Fibroblast of lung (primary cell): Measurements from ENCODE around the gene GRID1. TPM values are rescaled to one million over a fixed set of nuclear protein-coding genes. Genes with fewer than 3 reads are reported as not detected.
"Not testable (repeated sequence)": the region's sequence is repeated elsewhere in the genome, so short reads cannot be mapped to it uniquely, and the experiment has no call there.

Experiments used
- DNase-seq, 2 donors: peaks; one replicate each; pipeline versions ENCODE4 v3.0.0 to v3.0.0-alpha.2; 2010; ENCODE audit warnings: low read depth in 2 of 2
- H2AFZ ChIP-seq: 2 replicates; pipeline ENCODE4 v1.5.1; 2012; ENCODE audit warnings: low read length, control low read depth, inconsistent platforms
- H3K27ac ChIP-seq: 2 replicates; pipeline ENCODE4 v1.5.1; 2011; ENCODE audit warnings: low read length, control low read depth; ENCODE audit not compliant: insufficient read depth
- H3K27me3 ChIP-seq: 2 replicates; pipeline ENCODE4 v1.5.1; 2011; ENCODE audit warnings: mild to moderate bottlenecking, low read length; ENCODE audit not compliant: control insufficient read depth, insufficient read depth
- H3K36me3 ChIP-seq: 2 replicates; pipeline ENCODE4 v1.5.1; 2011; ENCODE audit warnings: low read length; ENCODE audit not compliant: control insufficient read depth, insufficient read depth
- H3K4me1 ChIP-seq: 2 replicates; pipeline ENCODE4 v1.5.1; 2011; ENCODE audit warnings: low read length; ENCODE audit not compliant: control insufficient read depth, insufficient read depth; ENCODE audit errors: extremely low read depth
- H3K4me2 ChIP-seq: 2 replicates; pipeline ENCODE4 v1.5.1; 2011; ENCODE audit warnings: low read length, control low read depth; ENCODE audit not compliant: insufficient read depth; ENCODE audit errors: extremely low read depth
- H3K4me3 ChIP-seq, 4 experiments: fragments of 200-600 bp in 1 of 4; sonication (generic) in 1 of 4; replicated peaks in 1 of 4; 2 replicates each; pipeline ENCODE4 v1.5.1; 2011 to 2016; ENCODE audit warnings: low read length in 4 of 4, low read depth in 3 of 4, mild to moderate bottlenecking in 3 of 4, control low read depth in 2 of 4, inconsistent platforms in 1 of 4, mixed read lengths in 1 of 4; ENCODE audit not compliant: insufficient read depth in 1 of 4; ENCODE audit errors: control extremely low read depth in 1 of 4
- H3K79me2 ChIP-seq: 2 replicates; pipeline ENCODE4 v1.5.1; 2012; ENCODE audit warnings: mild to moderate bottlenecking, low read length, inconsistent platforms; ENCODE audit not compliant: control insufficient read depth, insufficient read depth
- H3K9ac ChIP-seq: 2 replicates; pipeline ENCODE4 v1.5.1; 2011; ENCODE audit warnings: mild to moderate bottlenecking, low read length, control low read depth; ENCODE audit not compliant: insufficient read depth
- H3K9me3 ChIP-seq: 2 replicates; pipeline ENCODE4 v1.5.1; 2012; ENCODE audit warnings: low read depth, low read length; ENCODE audit not compliant: control insufficient read depth, insufficient read depth
- H4K20me1 ChIP-seq: 2 replicates; pipeline ENCODE4 v1.5.1; 2011; ENCODE audit warnings: low read length; ENCODE audit not compliant: control insufficient read depth, insufficient read depth; ENCODE audit errors: extremely low read depth
- CTCF ChIP-seq, 2 donors: IDR thresholded peaks in 1 of 2; conservative IDR thresholded peaks in 1 of 2; 1 replicate in 1 of 2; 2 replicates in 1 of 2; pipeline ENCODE4 v1.5.1; 2011 to 2012; ENCODE audit warnings: low read length in 2 of 2, control low read depth in 1 of 2, inconsistent platforms in 1 of 2, low read depth in 1 of 2, mild to moderate bottlenecking in 1 of 2
- EZH2 ChIP-seq: IDR thresholded peaks from 2 replicates; pipeline ENCODE4 v1.5.1; 2012; ENCODE audit warnings: low read length, control low read depth, mild to moderate bottlenecking; ENCODE audit errors: missing control alignments
- polyA plus RNA-seq, 2 donors: library from polyadenylated mRNA; depleted of rRNA in 1 of 2; stranded (reverse) in 1 of 2; unstranded in 1 of 2; fragments of >200 nt; gene quantifications; 2 replicates each; pipeline ENCODE4 v1.2.1, GENCODE V29; 2011 to 2012; ENCODE audit warnings: missing spikeins in 1 of 2
- total RNA-seq: library from RNA; depleted of rRNA; stranded (reverse); fragments of >200 nt; gene quantifications from 2 replicates; pipeline ENCODE4 v1.2.1, GENCODE V29; 2014

Gene GRID1
- total and polyA plus RNA-seq, 2 donors (not counting 1 experiment from before 2014, with no cell fraction given): 0.03 to 0.33 TPM

GRCh38 chr10:85713885-85714284, 652.7 kb downstream of the GRID1 start:
- H2AFZ ChIP-seq: no peak overlapping the region
- H3K9me3 ChIP-seq: no peaks in the 10 kb centered on the region
- no peaks in the 10 kb centered on the region for H3K36me3 ChIP-seq
- no peaks in the 10 kb centered on the region for H4K20me1 ChIP-seq
- H3K79me2 ChIP-seq: no peaks in the 10 kb centered on the region
- no peak for TF ChIP-seq CTCF (conservative IDR thresholded peaks at IDR 0.05 in 1 of 2, IDR thresholded peaks at IDR 0.05 in 1 of 2; ENCODE audit: low read depth in 1 of 2, low read length in 2 of 2)
- TF ChIP-seq EZH2: no peak
- H3K27ac ChIP-seq: no peak overlapping the region
- no peak overlapping the region for H3K4me3 ChIP-seq
- no peak overlapping the region for H3K9ac ChIP-seq
- H3K4me2 ChIP-seq: no peak overlapping the region
- no peak for DNase-seq
- H3K4me1 ChIP-seq: no peaks in the 10 kb centered on the region
- H3K27me3 ChIP-seq: no peaks in the 10 kb centered on the region

- Histone ChIP-seq H4K20me1 (no peaks in the 10 kb centered on the region), H3K9me3 (no peaks in the 10 kb centered on the region), H3K4me2 (no peak overlapping the region), H3K36me3 (no peaks in the 10 kb centered on the region), H3K9ac (no peak overlapping the region), H3K4me3 (no peak overlapping the region), H3K4me1 (no peaks in the 10 kb centered on the region), H3K27me3 (no peaks in the 10 kb centered on the region), H3K79me2 (no peaks in the 10 kb centered on the region), H3K27ac (no peak overlapping the region), H2AFZ (no peak overlapping the region)
- DNase-seq: no peak
- TF ChIP-seq EZH2: no peak
- TF ChIP-seq CTCF (conservative IDR thresholded peaks at IDR 0.05 in 1 of 2, IDR thresholded peaks at IDR 0.05 in 1 of 2; ENCODE audit: low read depth in 1 of 2, low read length in 2 of 2): no peak
These were observed 663.8 kb downstream of the GRID1 start for GRCh38 chr10:85702768-85703167.

DNA sequence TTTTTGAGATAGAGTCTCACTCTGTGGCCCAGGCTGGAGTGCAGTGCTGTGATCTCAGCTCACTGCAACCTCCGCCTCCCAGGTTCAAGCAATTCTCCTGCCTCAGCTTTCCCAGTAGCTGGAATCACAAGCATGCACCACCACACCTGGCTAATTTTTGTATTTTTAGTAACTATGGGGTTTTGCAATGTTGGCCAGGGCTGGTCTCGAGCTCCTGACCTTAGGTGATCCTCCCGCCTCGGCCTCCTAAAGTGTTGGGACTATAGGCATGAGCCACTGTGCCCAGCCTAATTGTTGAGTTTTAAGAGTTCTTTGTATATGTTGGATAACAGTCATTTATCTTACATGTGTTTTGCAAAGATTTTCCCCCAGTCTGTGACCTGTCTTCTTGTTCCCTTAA, 667.5 kb downstream of the GRID1 start:
- H3K9ac ChIP-seq, H3K36me3 ChIP-seq, H2AFZ ChIP-seq, DNase-seq, H3K27ac ChIP-seq, H3K4me3 ChIP-seq, H3K9me3 ChIP-seq, H3K79me2 ChIP-seq, H3K4me2 ChIP-seq, H3K4me1 ChIP-seq, H4K20me1 ChIP-seq, H3K27me3 ChIP-seq: not testable (repeated sequence)
